GM12872 (cell line): ENCODE results near the gene SLC51A.

ENCODE experiments used
- CTCF ChIP-seq: IDR thresholded peaks from 3 replicates; pipeline ENCODE4 v1.5.1; 2011; ENCODE audit warnings: low read depth, mild to moderate bottlenecking, low read length, moderate library complexity; ENCODE audit not compliant: insufficient read depth

Gene SLC51A

GRCh38 chr3:196216089-196216564 is at the start of gene SLC51A:
SLC51A (plus strand) TSS chr3:196216534; CDS start chr3:196216713, 179 bp downstream.
- TF ChIP-seq CTCF, result no peak

- TF ChIP-seq CTCF, result no peak
These were observed 49.6 kb upstream of the SLC51A start for GRCh38 chr3:196166741-196167140.

GRCh38 chr3:196168808-196169391 is 47.4 kb upstream of the SLC51A start:
- TF ChIP-seq CTCF, result no peak

- TF ChIP-seq CTCF, result no peak
These were observed 46.5 kb upstream of the SLC51A start for GRCh38 chr3:196169836-196170240.

- no peak for TF ChIP-seq CTCF
These were observed 41.7 kb upstream of the SLC51A start for GRCh38 chr3:196174652-196175051.

DNA sequence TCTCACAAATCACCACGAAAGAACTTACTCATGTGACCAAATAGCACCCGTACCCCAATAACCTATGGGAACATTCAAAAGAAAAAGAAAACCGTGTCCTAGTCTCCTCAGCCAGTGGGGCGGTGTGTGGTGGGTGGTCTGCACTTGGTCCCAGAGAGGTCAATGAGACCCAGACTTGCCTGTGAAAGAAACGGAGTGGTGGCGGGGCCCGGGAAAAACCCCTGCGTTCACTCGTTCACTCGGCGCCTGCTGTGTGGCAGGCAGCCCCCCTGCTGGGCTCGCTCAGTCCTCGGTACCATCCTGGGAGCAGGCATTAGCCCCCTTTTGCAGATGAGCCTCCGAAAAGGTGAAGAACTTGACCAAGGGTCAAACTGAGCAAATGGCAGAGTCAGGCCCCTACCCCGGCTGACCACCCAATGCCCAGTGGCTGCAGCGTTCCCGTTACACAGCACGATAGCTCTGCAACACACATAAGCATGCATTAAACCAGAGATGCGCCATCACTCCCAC is 41.2 kb upstream of the SLC51A start:
- TF ChIP-seq CTCF, result no peak

DNA sequence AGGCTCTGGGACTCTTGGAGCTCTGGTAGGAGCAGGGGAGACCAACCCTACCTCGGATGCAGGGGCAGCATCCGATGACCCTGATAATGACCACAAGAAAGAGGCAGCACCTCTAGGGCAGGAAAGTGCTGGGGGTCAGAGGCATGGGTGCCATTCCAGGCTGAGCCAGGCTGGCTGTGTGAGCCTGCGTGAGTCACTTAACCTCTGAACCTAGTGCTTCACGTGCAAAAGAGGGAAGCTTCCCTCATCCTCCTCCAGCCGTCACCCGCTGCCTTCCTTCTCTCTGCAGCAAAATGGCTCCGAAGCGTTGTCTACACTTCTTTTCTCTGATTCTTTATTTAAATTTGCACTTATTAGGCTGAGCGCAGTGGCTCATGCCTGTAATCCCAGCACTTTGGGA is 40.6 kb upstream of the SLC51A start:
- TF ChIP-seq CTCF, result no peak
